Muscle of back (tissue), 13 donors: ENCODE data around the gene ANKRD37. TPM values are rescaled to one million over a fixed set of nuclear protein-coding genes. Genes with fewer than 3 reads are reported as not detected.
"Not testable (repeated sequence)": the region's sequence is repeated elsewhere in the genome, so short reads cannot be mapped to it uniquely, and the experiment has no call there.

Experiments used
- DNase-seq, 3 donors: peaks; one replicate each; pipeline versions ENCODE4 v3.0.0 to v3.0.0-alpha.2; 2013
- long read RNA-seq, 9 donors: transcript quantifications; one replicate each; lab custom pipeline, GENCODE V29; 2026
- polyA plus RNA-seq, 10 donors: library from polyadenylated mRNA; unstranded; fragments of 120-200 nt; gene quantifications; one replicate each; pipeline ENCODE4 v1.2.1, GENCODE V29; 2013; ENCODE audit not compliant: insufficient read length in 10 of 10

Gene ANKRD37
- 10 to 100 TPM; 12.3 to 32.0 (median 28.2) TPM for polyA plus RNA-seq
- long read RNA-seq, donor 1, transcript ANKRD37-201 (5 exons, 1,141 nt) = major isoform, 15 of 18 reads
- long read RNA-seq, donor 1, partial matches to known transcripts = 0 of 18 reads
- long read RNA-seq, donor 1, other reads (novel, unspliced or antisense) = 0 of 18 reads
- long read RNA-seq, donor 2, transcript ANKRD37-201 (5 exons, 1,141 nt) = major isoform, 19 of 98 reads
- long read RNA-seq, donor 2, partial matches to known transcripts = 68 of 98 reads
- long read RNA-seq, donor 2, other reads (novel, unspliced or antisense) = 10 of 98 reads
- long read RNA-seq, donor 3 = 0 reads
- long read RNA-seq, donor 4, transcript ANKRD37-201 (5 exons, 1,141 nt) = major isoform, 8 of 15 reads
- long read RNA-seq, donor 4, partial matches to known transcripts = 6 of 15 reads
- long read RNA-seq, donor 4, other reads (novel, unspliced or antisense) = 0 of 15 reads
- long read RNA-seq, donor 5, transcript ANKRD37-201 (5 exons, 1,141 nt) = major isoform, 15 of 17 reads
- long read RNA-seq, donor 5, partial matches to known transcripts = 0 of 17 reads
- long read RNA-seq, donor 5, other reads (novel, unspliced or antisense) = 0 of 17 reads
- long read RNA-seq, donor 6, transcript ANKRD37-201 (5 exons, 1,141 nt) = major isoform, 18 of 19 reads
- long read RNA-seq, donor 6, partial matches to known transcripts = 0 of 19 reads
- long read RNA-seq, donor 6, other reads (novel, unspliced or antisense) = 0 of 19 reads
- long read RNA-seq, donor 7, transcript ANKRD37-201 (5 exons, 1,141 nt) = major isoform, 10 of 14 reads
- long read RNA-seq, donor 7, partial matches to known transcripts = 0 of 14 reads
- long read RNA-seq, donor 7, other reads (novel, unspliced or antisense) = 0 of 14 reads
- long read RNA-seq, donor 8, transcript ANKRD37-201 (5 exons, 1,141 nt) = major isoform, 5 of 6 reads
- long read RNA-seq, donor 8, partial matches to known transcripts = 0 of 6 reads
- long read RNA-seq, donor 8, other reads (novel, unspliced or antisense) = 0 of 6 reads
- long read RNA-seq, donor 9, partial matches to known transcripts = 0 of 3 reads
- long read RNA-seq, donor 9, other reads (novel, unspliced or antisense) = 0 of 3 reads

- DNase-seq = peak; percentile 51 to 80 (median 55)
Observed at GRCh38 chr4:185396724-185397385, at the start of gene ANKRD37. Gene ANKRD37 (plus strand): TSS chr4:185396841. CDS start chr4:185396924, 83 bp downstream.

GRCh38 chr4:185346975-185347601 lies 49.6 kb upstream of the ANKRD37 start:
- DNase-seq = no peak

DNA sequence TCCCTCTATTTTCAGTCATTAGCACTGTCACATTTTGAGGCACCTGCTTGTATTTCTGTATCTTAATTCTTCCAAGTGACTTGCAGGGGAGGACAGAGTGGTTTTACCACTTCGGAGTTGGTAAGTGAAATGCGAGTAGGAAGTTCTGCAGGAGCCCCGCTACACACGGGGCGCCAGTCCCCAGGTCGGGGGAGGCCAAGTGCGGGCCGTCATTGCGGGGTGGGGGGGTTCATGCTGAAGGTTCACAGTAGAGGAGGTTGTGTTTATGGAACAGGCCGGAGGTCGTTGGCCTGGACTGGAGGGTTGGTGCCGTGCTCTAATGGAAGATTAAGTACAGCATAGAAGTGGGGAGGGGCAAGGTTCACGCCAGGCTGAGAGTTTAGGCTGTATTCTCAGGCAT lies 45.0 kb upstream of the ANKRD37 start:
- DNase-seq = no peak

DNA sequence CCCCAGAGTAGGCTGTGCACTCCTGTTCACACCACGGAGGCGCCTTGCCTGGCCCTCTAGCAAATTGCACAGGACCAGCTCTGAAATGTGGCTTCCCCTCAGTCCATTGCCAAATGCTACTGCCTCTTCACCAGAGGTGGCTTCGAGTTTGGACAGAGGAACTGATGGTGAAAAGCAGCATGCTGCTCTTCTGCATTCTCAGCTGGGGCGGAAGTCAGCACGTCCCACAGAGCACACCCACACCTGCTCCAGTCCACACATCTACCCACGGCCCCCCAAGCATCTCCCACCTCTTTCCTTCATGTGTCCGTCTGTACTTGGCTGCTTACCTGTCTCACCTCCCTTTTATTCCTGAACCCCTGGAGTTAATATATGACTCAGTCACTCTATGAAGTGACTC lies 44.4 kb upstream of the ANKRD37 start:
- no peak for DNase-seq

DNA sequence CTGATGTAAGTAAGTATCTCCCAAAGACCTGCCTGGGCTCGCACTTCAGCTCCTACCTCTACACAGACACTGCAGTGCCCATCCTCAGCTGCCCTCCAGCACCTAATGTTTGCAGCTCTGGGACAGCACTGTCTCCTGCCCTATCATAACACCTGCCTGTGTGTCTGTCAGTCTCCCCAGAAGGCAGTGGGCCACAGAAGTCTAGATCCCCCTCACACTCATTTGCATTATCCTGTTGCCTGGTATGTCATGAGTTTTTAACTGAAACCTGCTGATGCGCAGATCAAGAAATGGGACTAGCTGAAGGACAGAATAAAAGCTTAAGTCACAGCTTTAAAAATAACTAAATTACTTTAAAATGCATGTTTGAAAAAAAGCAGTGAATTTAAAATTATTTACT lies 43.9 kb upstream of the ANKRD37 start:
- no peak for DNase-seq

- DNase-seq = peak in 2 of 3 donors; percentile 54 to 73
Observed at GRCh38 chr4:185357211-185357610, 39.4 kb upstream of the ANKRD37 start.

DNA sequence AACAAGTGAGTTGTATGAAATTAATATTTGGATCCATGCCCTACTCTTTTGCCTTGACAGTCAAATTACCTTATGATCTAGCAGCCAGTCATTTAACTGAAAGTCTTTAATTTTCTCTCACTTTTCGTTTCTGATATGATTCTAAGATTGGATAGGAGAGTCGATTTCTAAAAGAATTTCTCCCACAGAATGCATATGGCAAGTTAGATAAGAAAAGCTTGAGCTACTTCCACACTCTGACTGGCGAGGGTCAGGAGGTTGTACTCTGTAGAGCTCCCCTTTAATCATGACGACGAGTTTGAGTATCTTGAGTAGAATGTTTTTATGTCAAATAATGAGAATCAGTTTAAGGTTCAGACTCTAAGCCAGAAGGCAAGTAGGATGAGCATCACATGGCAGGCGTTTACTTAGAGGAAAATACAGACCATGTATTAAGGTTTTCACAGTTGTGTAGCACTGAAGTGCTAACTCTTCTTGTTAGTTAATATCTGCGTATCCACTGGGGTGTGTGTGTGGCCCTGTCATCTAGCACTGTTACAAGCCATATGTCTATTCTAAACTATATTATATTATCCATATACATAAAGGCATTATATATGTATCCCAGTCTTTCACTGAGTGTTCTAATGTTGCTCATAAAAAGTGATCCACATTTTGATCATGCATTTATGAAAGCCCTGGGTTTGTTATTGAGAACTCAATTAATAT lies 38.8 kb upstream of the ANKRD37 start:
- DNase-seq = no peak

GRCh38 chr4:185358514-185358913 lies 38.1 kb upstream of the ANKRD37 start:
- no peak for DNase-seq

DNA sequence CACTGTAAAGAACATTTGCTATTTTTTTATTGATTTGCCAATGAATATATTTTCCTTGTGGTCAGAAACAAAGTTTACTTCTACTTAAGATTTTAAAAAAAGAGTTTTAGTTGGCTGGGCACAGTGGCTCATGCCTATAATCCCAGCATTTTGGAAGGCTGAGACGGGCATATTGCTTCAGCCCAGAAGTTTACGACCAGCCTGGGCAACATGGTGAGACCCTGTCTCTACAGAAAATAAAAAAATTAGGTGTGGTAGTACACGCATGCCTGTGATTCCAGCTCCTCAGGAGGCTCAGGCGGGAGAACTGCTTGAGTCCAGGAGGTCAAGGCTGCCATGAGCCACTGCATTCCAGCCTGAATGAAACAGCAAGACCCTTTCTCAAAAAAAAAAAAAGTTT lies 37.7 kb upstream of the ANKRD37 start:
- no peak for DNase-seq

- DNase-seq = no peak
Observed at GRCh38 chr4:185359767-185360446, 36.7 kb upstream of the ANKRD37 start.

- no peak for DNase-seq
Observed at GRCh38 chr4:185361872-185362271, 34.8 kb upstream of the ANKRD37 start.

DNA sequence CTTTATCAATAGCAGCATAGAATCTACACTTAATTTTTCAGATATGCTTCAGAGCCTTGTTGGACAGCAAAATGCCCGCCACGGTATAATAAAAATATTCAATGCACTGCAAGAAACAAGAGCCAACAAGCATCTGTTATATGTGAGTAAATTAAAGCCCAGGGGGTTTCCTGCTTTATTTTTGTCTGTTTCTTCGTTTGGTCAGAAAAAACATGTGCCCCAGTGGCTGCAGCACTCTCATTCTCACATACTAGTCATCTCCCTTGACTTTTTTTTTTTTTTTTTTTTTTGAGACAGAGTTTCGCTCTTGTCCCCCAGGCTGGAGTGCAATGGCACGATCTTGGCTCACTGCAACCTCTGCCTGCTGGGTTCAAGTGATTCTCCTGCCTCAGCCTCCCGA lies 34.1 kb upstream of the ANKRD37 start:
- DNase-seq = not testable (repeated sequence)

DNA sequence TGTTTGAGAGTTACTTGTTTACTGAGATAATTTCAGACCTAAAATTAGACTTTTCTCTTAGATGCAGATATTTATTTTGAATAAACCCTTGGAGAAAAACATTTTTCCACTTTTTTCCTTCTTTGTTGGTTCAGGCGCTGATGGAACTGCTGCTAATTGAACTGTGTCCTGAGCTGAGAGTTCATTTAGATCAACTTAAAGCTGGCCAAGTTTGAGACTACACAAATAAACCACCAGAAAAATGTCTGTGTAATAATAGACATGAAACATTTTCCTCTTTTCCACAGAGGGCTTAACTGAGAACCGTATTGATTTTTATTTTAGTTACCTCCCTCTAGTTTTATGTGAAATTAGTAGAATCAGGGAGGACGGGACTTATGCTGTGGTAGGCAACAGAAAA lies 33.4 kb upstream of the ANKRD37 start:
- no peak for DNase-seq

DNA sequence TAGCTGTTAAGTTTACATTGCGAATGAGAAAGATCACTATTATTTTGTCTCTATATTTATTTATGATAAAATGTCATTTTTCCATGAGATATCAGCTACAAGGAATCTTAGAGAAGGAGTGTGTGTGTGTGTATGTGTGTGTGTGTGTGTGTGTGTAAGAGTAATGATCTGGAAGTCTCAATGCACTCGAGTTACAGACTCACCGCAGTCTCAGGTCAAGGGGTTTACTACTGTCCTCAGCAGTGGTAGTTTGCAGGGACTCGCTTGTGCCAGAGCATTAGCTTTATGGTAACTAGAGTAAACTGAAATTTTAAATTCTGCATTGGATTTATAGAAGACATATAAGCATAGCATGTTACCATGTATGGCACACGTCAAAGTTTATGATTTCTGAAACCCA lies 31.8 kb upstream of the ANKRD37 start:
- no peak for DNase-seq

DNA sequence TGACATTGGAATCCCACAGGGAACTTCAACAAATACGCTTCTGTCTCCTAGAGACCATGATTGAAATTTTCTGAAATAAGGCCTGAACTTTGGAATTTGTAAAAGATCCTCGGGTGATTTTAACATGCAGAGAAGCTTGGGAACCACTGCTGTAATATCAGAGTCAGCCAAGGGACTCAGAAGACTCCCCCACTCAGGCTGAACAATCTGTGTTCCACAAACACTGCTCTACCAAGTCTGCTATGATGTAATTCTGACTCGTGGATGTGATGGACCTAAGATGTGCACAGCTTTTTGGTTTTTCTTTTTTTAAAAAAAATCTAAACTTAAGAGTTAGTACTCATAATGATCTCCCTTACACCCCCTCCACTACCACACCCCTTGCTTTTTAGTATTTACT lies 26.9 kb upstream of the ANKRD37 start:
- DNase-seq = no peak

- no peak for DNase-seq
Observed at GRCh38 chr4:185370268-185370949, 26.2 kb upstream of the ANKRD37 start.

GRCh38 chr4:185371702-185372101 lies 24.9 kb upstream of the ANKRD37 start:
- DNase-seq = no peak

DNA sequence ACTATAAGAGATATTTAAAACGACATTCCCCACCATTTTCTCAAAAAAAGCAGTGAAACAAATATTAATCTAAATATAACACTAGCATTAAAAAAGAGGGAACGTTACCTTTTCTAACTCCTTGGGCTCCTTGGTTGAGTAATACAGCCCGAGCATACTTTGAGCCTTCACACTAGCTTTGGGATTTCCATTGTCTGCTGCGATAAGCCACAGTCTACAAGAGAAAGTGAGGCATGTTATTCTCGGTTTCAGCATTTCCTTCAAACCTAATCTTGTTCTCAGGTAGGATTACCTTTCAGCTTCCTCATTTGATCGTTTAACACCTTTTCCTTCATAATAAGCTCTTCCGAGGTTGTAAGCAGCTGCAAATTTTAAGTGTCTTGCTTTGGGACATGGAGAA lies 22.6 kb upstream of the ANKRD37 start:
- DNase-seq = no peak

GRCh38 chr4:185374573-185374972 lies 22.1 kb upstream of the ANKRD37 start:
- DNase-seq = no peak
